ENCODE results near the gene MYO1E.
"Not testable (repeated sequence)": the region's sequence is repeated elsewhere in the genome, so short reads cannot be mapped to it uniquely, and the experiment has no call there.

The MYO1E gene

DNA sequence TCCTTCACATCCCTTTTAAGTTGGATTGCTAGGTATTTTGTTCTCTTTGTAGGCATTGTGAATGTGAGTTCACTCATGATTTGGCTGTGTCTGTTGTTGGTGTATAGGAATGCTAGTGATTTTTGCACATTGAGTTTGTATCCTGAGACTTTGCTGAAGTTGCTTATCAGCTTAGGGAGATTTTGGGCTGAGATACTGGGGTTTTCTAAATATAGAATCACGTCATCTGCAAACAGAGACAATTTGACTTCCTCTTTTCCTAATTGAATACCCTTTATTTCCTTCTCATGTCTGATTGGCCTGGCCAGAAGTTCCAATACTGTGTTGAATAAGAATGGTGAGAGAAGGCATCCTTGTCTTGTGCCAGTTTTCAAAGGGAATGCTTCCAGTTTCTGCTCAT, 245.4 kb downstream of the MYO1E start:
- not testable (repeated sequence) for DNase-seq (ENCODE audit: low spot score)

DNA sequence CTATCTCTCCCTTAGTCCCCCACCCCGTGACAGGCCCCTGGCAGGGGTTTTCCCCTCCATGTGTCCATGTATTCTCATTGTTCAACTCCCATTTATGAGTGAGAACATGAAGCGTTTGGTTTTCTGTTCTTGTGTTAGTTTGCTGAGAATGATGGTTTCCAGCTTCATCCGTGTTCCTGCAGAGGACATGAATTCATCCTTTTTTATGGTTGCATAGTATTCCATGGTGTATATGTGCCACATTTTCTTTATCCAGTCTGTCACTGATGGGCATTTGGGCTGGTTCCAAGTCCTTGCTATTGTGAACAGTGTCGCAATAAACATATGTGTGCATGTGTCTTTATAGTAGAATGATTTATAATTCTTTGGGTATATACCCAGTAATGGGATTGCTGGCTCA, 247.0 kb downstream of the MYO1E start:
- not testable (repeated sequence) for DNase-seq (ENCODE audit: low spot score)

DNA sequence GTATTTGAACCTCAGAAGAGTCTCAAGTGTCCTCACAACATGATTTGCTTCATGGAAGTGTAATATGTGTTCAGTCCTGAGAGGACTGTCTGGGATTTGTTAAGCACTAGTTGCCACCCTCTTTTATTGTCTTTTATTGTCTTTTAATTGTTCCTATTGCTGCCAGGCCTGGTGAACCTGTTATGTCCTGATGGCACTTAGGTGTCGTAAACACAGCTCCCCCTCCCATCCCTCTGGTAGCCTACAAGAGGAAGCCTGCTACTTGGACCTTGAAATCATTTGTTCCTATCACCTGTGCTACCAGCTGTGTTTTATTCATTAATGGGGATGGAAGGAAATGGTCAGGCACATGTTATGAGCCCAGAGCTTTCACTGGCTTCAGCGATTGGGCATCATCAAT, 248.4 kb downstream of the MYO1E start:
- no peak for DNase-seq (ENCODE audit: low spot score)

DNA sequence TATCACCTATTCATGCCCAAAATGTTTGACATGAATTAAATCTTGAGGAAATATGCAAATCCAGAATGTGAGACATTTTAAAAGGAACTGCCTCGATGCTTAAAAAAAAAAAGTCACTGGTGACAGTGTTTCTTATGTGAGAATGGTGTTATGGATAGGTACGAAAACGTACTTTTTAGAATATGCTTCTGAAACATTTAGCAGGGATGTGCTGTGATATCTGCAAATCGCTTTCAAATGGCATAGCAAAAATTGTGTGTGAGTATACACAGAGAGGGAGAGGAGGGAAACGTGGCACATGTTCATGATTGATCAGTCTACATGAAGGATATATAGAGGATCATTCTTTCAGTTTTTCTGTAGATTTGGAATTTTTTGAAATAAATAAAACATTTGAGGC, 251.7 kb downstream of the MYO1E start:
- DNase-seq (ENCODE audit: low spot score) = no peak

DNA sequence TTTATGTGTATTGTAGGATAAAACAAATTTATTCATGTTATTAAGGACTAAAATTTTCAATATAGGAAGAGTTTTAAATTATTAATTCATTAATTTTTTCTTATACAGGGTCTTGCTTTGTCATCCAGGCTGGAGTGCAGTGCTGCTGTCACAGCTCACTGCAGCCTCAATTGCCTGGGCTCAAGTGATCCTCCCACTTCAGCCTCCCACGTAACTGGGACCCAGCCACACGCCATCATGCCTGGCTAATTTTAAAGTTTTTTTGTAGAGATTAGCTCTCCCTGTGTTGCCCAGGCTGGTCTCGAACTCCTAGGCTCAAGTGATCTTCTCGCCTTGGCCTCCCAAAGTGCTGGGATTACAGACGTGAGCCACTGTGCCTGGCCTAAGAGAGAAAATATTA, 253.0 kb downstream of the MYO1E start:
- DNase-seq (ENCODE audit: low spot score) = no peak

DNA sequence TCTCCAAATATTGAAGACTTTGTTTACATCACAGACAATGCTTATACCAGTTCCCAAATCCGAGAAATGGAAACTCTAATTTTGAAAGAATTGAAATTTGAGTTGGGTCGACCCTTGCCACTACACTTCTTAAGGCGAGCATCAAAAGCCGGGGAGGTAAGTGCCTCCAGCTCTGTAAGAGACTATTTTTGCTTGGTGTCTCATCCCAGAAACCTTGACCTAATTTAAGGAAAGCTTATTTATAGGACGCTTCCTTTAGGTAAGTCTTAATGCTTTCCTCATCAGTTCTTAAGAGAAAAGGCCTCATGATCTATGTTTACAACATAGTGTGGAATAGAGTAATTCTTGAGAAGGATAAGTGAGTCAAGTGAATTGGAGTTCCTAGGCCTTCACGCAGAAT, 255.9 kb downstream of the MYO1E start:
- no peak for DNase-seq (ENCODE audit: low spot score)

DNA sequence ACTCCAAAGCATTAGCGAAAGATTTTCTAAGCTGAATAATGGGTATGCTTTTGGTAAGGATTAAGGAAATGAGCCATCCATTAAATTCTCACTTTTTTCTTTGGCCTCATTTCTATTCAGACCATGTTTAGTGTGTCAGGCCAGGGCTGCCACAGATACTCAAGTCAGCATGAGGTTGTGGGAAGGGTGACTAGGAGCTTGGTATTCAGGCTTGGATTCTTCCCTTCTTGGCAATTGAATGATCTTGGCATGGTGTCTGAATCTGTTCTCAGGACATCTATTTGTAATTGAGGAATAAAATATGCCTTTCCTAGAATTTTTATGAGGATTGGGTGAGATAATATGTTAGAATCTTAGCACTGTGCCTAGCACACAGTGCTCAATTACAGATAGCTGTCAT, 256.5 kb downstream of the MYO1E start:
- no peak for DNase-seq (ENCODE audit: low spot score)

DNA sequence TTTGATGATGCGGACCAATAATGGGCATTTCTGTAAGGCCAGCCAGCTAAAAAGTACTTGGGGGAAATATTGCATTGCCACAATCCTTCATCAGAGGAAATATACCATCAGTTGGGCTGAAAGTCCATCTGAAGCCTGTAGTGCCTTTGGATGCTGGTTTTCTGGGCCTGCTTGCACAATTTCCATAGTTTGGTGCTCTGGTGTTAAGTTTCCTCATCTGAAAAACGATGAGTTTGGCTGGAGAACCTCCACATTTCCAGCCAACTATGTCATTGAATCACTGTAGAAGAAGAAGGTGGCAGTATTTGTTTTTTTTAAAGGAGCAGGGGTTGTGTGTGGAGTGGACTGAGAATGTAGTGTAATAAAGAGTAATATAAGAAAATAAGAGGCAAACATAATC, 257.6 kb downstream of the MYO1E start:
- no peak for DNase-seq (ENCODE audit: low spot score)

DNA sequence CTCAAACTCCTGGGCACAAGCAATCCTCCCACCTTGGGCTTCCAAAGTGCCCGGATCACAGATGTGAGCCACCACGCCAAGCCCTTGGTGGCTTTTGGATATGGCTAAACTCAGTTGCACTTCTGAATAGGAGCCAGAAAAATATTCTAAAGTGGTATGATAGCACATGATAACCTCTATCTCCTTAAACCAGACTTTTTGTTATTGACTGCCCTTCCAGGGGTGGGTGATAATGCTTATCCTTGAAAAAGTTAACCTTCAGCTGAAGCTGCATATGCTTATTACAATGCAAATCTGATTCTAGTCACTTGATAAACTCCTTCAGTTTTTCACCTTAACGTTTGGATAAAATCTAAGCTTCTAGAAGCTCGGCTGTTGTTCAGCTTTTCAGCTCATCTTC, 261.4 kb downstream of the MYO1E start:
- DNase-seq (ENCODE audit: low spot score) = no peak

DNA sequence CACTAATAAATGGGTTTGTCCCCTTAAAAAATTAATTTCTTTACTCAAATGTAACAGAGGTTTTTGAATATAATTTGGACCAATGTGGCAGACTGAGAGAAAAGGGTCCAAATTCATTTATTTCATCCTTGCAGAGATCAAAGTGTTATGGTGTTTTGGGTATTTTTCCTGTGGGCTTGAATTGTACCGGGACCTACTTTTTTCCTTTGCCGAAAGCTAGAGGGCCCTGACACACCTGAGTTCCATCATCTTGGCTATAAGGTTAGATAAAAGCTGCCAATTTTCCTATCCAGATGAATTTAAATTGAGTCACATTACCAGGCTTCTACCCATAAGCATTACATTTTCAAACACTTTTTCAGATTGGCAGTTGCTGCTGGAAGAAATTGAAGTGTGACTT, 266.8 kb downstream of the MYO1E start:
- DNase-seq (ENCODE audit: low spot score) = no peak

DNA sequence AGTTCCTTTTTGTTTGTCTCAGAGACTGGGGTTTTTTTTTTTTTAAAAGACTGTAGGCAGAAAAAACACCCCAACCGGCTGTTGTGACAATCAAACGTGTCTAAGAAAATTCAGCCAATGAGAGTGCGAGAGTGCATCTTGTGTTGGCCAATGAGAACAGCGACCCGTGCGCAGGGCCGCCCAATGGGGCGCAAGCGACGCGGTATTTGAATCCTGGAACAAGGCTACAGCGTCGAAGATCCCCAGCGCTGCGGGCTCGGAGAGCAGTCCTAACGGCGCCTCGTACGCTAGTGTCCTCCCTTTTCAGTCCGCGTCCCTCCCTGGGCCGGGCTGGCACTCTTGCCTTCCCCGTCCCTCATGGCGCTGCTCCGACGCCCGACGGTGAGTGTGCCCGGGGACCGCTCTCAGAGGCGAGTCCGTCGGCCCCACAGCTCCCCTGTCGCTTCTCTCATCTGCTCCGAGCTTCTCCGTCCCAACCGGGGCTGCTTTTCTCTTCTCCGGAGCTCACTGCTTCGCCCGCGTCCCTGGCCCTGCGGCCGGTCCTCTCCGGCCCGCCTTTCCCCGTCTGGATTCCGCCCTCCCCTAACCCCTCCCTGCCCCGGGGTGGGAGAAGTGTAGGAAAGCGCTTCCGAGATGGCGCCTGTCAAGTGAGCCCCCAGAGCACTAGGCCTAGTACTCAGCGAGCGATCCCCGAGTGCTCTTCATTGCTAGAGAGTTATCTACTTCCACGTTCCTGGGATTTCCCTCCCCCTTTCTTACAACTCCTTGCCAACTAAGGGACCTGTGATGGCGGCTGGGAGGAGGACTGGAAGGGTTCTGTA, 267.5 kb downstream of the MYO1E start, which contains the start of gene CCNB2:
TSS of gene CCNB2 (plus strand) at position 235 of the 821 bp plus-strand sequence. CDS start at position 358, 123 bp downstream.
- DNase-seq (ENCODE audit: low spot score) = peak; percentile 87

DNA sequence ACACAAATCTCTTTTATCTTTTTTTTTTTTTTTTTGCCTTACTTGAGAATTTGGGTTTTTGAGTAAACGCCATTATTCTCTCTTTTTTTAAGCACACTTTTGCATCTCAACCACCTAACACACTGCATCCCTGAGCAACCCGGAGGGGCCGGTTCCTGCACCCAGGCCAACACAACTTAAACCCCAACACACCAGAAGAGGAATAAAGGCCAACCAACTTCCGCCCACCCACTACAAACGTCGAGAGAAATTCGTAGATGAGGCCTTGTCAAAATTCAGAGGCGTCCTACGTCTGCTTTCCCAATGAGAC, 268.1 kb downstream of the MYO1E start:
- DNase-seq (ENCODE audit: low spot score) = no peak

DNA sequence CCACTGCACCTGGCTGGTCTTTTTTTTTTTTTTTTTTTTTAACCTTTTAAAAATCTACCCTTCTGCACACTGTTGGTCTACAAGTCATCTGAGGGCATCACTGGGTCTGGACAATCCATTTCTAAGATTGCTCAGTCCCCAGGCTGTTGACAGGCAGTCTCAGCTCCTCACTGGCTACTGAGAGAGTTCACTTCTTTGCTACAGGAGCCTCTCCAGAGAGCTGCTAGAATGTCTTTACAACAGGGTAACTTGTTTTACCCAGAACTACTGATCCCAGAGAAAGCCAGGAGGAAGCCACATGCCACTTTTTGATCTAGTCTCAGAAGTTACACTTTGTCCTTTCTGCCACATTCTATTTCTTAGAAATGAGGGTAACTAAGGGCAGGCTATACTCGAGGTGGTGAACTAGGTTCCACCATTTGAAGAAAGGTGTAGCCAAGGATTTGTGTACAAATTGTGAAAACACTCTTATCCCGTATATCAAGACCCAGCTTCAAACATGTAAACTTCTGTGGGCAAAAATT, 273.4 kb downstream of the MYO1E start:
- DNase-seq (ENCODE audit: low spot score) = no peak

DNA sequence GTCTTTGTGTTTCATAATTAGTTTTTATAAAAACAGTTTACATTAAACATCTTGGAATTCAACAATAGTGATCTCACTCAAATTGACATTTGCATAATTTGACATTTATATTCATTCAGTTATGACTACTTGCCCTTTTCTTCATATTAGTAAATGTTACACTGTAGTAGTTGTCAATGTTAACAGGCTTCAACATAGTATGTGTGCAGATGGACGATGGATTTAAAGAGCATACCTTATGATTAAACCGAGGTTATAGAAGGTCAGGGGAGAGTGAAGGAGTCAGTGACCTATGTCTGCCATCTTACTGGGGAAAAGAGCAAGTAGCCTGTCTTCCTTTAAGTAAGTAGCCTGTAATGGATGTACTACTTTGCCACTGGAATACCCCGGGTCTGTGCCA, 276.2 kb downstream of the MYO1E start:
- DNase-seq (ENCODE audit: low spot score) = no peak

DNA sequence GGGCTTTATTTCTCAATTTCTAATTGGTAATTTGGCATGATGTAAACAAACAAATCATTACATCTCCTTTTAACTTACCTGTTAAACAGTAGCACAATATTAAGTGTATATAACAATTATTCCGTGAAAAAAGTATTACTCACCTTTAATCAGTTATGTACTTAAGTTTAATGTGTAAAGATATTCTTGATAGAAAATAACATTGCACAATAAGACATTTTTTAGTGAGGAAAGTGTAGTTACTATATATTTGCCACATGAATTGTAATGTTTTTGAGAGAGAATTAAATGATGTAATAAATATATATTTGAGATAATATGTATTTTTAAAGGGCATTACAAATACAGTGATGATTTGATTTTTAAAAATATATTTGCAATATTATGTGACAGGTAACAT, 278.6 kb downstream of the MYO1E start:
- no peak for DNase-seq (ENCODE audit: low spot score)

DNA sequence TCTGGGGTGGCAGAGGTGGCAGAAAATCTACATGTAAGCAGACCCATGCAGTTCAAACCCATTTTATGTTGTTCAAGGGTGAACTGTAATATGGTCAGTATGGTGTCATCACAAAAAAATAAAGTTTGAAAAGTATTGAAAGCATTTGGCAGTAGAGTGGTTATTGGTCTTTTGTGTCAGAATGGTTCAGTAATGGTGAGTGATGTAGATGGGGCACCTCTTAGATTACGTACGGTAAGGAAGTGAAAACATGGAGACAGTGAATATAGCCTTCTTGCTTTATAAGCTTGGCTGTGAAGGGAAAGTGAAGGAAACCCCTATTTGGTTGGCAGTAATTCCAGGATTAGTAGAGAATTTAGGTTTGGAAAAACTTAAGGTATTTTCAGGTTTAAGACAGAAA, 284.9 kb downstream of the MYO1E start:
- DNase-seq (ENCODE audit: low spot score) = no peak
